Activated CD8-positive, alpha-beta memory T cell treated with anti-CD3 and anti-CD28 coated beads, Interleukin-2, amount 50 U/mL, for 24 hours (primary cell): Measurements from ENCODE around the gene LAD1.

Experiments used
- DNase-seq: peaks from one replicate; pipeline ENCODE4 v3.0.0-alpha.2; 2020; ENCODE audit errors: extremely low read depth

The LAD1 gene

GRCh38 chr1:201391651-201392511 lies 7.2 kb downstream of the LAD1 start:
- no peak for DNase-seq

- no peak for DNase-seq
These were observed 7.9 kb downstream of the LAD1 start for GRCh38 chr1:201391225-201391624.

- no peak for DNase-seq
These were observed 10.1 kb downstream of the LAD1 start for GRCh38 chr1:201389051-201389450.

- DNase-seq = no peak
These were observed 12.9 kb downstream of the LAD1 start for GRCh38 chr1:201386208-201386607.

- no peak for DNase-seq
These were observed 13.7 kb downstream of the LAD1 start for GRCh38 chr1:201385299-201385891.

- DNase-seq = no peak
These were observed 14.7 kb downstream of the LAD1 start for GRCh38 chr1:201384406-201384782.

GRCh38 chr1:201383647-201384405 lies 15.3 kb downstream of the LAD1 start:
- no peak for DNase-seq

- DNase-seq = no peak
These were observed 18.0 kb downstream of the LAD1 start for GRCh38 chr1:201381130-201381529.

- no peak for DNase-seq
These were observed 19.3 kb downstream of the LAD1 start for GRCh38 chr1:201379733-201380242.

- no peak for DNase-seq
These were observed 20.3 kb downstream of the LAD1 start for GRCh38 chr1:201378804-201379203.

- no peak for DNase-seq
These were observed 21.5 kb downstream of the LAD1 start, which contains the start of gene TNNT2 for GRCh38 chr1:201377611-201378092. Gene TNNT2 (minus strand): TSS chr1:201377680. CDS start chr1:201373254, 4,426 bp downstream.

- no peak for DNase-seq
These were observed 22.4 kb downstream of the LAD1 start for GRCh38 chr1:201376464-201377374.

- no peak for DNase-seq
These were observed 23.0 kb downstream of the LAD1 start for GRCh38 chr1:201376107-201376463.

- DNase-seq = no peak
These were observed 24.0 kb downstream of the LAD1 start for GRCh38 chr1:201375169-201375568.

GRCh38 chr1:201374364-201374763 lies 24.8 kb downstream of the LAD1 start:
- DNase-seq = no peak

GRCh38 chr1:201371792-201372191 lies 27.3 kb downstream of the LAD1 start:
- no peak for DNase-seq

GRCh38 chr1:201371276-201371675 lies 27.8 kb downstream of the LAD1 start:
- DNase-seq = no peak

- DNase-seq = no peak
These were observed 28.6 kb downstream of the LAD1 start for GRCh38 chr1:201370500-201370899.

GRCh38 chr1:201369209-201369608 lies 29.9 kb downstream of the LAD1 start:
- no peak for DNase-seq

GRCh38 chr1:201366696-201367095 lies 32.4 kb downstream of the LAD1 start:
- DNase-seq = no peak

- no peak for DNase-seq
These were observed 33.9 kb downstream of the LAD1 start for GRCh38 chr1:201365251-201365650.
